Activated effector memory CD4-positive, alpha-beta T cell treated with anti-CD3 and anti-CD28 coated beads, Interleukin-2, amount 50 U/mL, for 16 hours (primary cell): ENCODE data around the gene GINS1.
A peak's percentile ranks its signal among the peaks of the same experiment; 100 is the strongest.

ENCODE experiments used
- DNase-seq: peaks from one replicate; pipeline ENCODE4 v3.0.0-alpha.2; 2020

The GINS1 gene

DNA sequence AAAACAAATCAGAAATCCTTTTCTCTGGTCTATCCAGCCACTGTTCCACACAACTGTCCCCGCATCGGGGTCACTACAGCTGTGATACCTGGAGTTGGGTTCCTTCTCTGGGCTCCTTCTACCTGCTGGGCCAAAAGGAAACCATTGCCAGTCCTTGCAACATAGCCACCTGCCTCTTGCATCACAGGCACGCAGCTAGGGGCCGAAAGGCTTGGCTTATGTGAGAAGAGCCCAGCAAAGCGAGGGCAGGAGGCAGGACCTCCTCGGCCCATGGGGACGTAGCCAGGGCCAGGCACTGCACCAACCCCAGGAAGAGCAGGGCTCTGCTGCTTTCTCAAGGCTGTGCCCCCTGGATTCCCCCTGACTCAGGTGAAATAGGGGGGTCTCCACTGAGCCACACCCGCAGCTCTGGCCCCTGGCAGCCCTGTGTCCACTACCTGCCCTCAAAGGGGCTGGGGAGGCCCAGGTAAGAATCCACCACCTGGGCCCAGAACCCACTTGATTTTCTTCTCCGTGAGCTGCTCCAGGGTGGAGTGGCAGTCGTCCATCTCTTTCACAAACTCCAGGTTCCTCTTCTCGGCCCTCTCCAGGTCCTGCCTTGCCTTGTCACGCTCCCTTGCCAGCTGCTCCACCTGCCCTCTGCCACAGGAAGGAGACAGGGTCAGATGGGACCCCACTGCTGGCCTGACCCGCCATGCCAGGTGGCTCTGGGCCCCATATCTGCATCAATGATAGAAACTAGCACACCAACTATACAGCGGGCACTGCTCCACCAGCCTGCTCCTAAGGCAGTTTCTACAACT lies 88.9 kb downstream of the GINS1 start:
- DNase-seq, result peak; percentile 42

DNA sequence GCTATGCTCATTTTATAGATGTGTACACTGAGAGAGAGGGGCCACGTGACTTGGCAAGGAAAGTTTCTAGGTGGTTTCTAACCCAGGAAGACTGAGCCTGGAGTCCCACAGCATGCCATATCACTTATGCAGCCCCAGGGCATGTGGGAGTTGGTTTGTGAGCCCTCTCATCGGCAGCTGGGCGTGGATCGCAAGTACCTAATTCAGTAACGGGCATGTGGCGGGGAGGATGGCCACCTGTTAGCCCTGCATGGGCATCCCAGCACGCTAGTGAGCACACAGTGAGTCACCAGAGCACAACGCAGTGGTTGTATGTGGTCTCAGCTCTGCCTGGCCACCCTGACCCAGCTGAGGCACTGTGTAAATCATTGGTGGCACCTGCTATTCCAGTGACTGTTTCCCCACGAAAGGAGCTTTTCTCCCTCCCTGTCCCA lies 89.5 kb downstream of the GINS1 start:
- DNase-seq, result peak; percentile 55

DNA sequence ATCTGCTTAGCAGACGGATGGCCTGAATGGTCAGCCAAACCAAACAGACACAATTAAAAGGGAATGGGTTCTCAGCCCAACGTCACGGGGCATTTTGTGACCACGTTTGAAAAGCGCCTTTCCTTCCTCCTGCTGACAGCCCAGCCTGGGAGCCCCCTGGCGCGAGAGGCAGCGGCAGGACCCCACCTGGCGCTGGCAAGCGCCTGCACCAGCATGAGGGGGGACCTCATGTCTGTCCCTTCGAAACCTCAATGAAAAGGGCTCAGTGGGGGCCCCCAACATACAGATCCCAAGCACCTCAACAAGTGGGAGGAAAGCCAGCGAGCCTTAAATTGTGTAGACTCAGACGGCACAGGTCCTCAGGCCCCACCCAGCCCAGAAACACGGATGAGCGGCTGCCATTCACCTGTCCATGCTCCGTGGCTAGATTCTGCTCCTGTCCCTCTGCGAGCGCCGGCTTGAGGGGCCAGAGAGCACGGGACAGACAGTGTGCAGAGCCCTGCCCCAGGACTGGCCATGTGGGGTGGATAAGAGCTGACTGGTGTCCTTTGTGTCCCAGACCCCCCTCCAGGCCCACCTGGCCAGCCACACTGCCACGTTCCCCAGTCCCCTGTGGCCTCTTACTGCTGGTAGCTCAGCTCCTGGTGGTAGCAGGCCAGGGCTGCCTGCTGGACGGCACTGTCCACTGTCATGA lies 90.3 kb downstream of the GINS1 start:
- peak; percentile 25 for DNase-seq
